Common myeloid progenitor, CD34-positive (primary cell): ENCODE measurements around the gene DOHH.

Source experiments
- CTCF ChIA-PET: fragments of 350-600 bp; sonication (Branson Sonifier 250); formaldehyde crosslinking; loops from one replicate; lab custom pipeline; 2021; ENCODE audit warnings: antibody characterized with exemption; lab: Charles Lee
- POLR2A ChIA-PET: fragments of 350-600 bp; sonication (Branson Sonifier 250); formaldehyde crosslinking; loops from one replicate; lab custom pipeline; 2021; ENCODE audit warnings: antibody characterized with exemption; lab: Charles Lee
- DNase-seq, 3 donors: peaks; one replicate each; pipeline versions ENCODE4 v3.0.0 to v3.0.0-alpha.2; 2013
- H3K27ac ChIP-seq, 2 experiments: 1 replicate in 1 of 2; 2 replicates in 1 of 2; pipeline ENCODE4 v1.7.0; 2013; ENCODE audit warnings: inconsistent platforms in 2 of 2, low read length in 2 of 2, mild to moderate bottlenecking in 2 of 2, low read depth in 1 of 2, moderate library complexity in 1 of 2; ENCODE audit not compliant: severe bottlenecking in 2 of 2, insufficient read depth in 1 of 2, poor library complexity in 1 of 2
- H3K27me3 ChIP-seq, 5 experiments: replicated peaks in 2 of 5; 1 replicate in 3 of 5; 2 replicates in 2 of 5; pipeline versions ENCODE4 v1.6.1 to v1.7.0; 2013; ENCODE audit warnings: low read length in 4 of 5, mild to moderate bottlenecking in 2 of 5, moderate library complexity in 2 of 5, inconsistent platforms in 1 of 5; ENCODE audit not compliant: insufficient read depth in 5 of 5, control insufficient read depth in 4 of 5
- H3K36me3 ChIP-seq, 4 experiments: 1 replicate in 2 of 4; 2 replicates in 2 of 4; pipeline versions ENCODE4 v1.6.1 to v1.7.0; 2013; ENCODE audit warnings: low read length in 3 of 4, control low read depth in 1 of 4, mild to moderate bottlenecking in 1 of 4; ENCODE audit not compliant: control insufficient read depth in 4 of 4, insufficient read depth in 4 of 4
- H3K4me1 ChIP-seq, 4 experiments: 1 replicate in 3 of 4; 2 replicates in 1 of 4; pipeline versions ENCODE4 v1.6.1 to v1.7.1; 2013; ENCODE audit warnings: low read length in 3 of 4, mild to moderate bottlenecking in 3 of 4, control low read depth in 1 of 4, inconsistent platforms in 1 of 4, moderate library complexity in 1 of 4; ENCODE audit not compliant: control insufficient read depth in 4 of 4, insufficient read depth in 4 of 4; ENCODE audit errors: control extremely low read depth in 1 of 4
- H3K4me3 ChIP-seq, 7 experiments: 1 replicate in 4 of 7; 2 replicates in 3 of 7; pipeline versions ENCODE4 v1.5.1 to v1.7.0; 2013; ENCODE audit warnings: mild to moderate bottlenecking in 7 of 7, low read length in 6 of 7, moderate library complexity in 6 of 7, inconsistent platforms in 2 of 7, low read depth in 2 of 7, control low read depth in 1 of 7; ENCODE audit not compliant: insufficient read depth in 4 of 7, control insufficient read depth in 1 of 7; ENCODE audit errors: extremely low read depth in 1 of 7
- H3K9me3 ChIP-seq, 5 experiments: 1 replicate in 4 of 5; 2 replicates in 1 of 5; pipeline versions ENCODE4 v1.6.1 to v1.7.1; 2013; ENCODE audit warnings: low read length in 4 of 5, mild to moderate bottlenecking in 2 of 5, inconsistent platforms in 1 of 5, low read depth in 1 of 5, moderate library complexity in 1 of 5; ENCODE audit not compliant: control insufficient read depth in 4 of 5, insufficient read depth in 2 of 5; ENCODE audit errors: control extremely low read depth in 1 of 5
- WGBS: methylation state at CpG from one replicate; pipeline ENCODE4 v1.1.5; 2013; ENCODE audit not compliant: insufficient coverage; 5-methylcytosine and 5-hydroxymethylcytosine counted together

The DOHH gene

GRCh38 chr19:3441089-3441985 is 59.1 kb downstream of the DOHH start:
- peaks cover 0 to 61% (median 18%) of the 10 kb centered on the region in 4 experiments for H3K36me3 ChIP-seq
- ChIA-PET POLR2A (no interaction called here), CTCF (interaction anchor here (1.7 to 3.8 kb wide), 3 partner anchors 12 to 111 kb away, joined by 4 to 13 read pairs (median 5); no protein-coding TSS in a partner anchor)
- 94% methylated on average over 22 of the region's 25 CpGs for WGBS
- no peaks in the 10 kb centered on the region for H3K27me3 ChIP-seq
- H3K9me3 ChIP-seq = no peaks in the 10 kb centered on the region
- DNase-seq = no peak
- peaks cover 0 to 23% (median 15%) of the 10 kb centered on the region in 4 experiments for H3K4me1 ChIP-seq
- H3K27ac ChIP-seq = no peak overlapping the region
- H3K4me3 ChIP-seq = no peak overlapping the region
